Thyroid gland (tissue), 4 donors: Measurements from ENCODE around the gene CCDC180.

Experiments used
- POLR2A ChIP-seq, 2 donors: fragments of 450-650 bp; IDR thresholded peaks; one replicate each; pipeline ENCODE4 v1.6.1; 2017; ENCODE audit warnings: antibody characterized with exemption in 2 of 2, mild to moderate bottlenecking in 2 of 2, moderate library complexity in 1 of 2
- TF ChIP-seq, protein P1 (sequence below), 6 experiments: fragments of 200-600 bp in 3 of 6; fragments of 450-650 bp in 3 of 6; sonication (generic) in 3 of 6; IDR thresholded peaks; one replicate each; pipeline ENCODE4 v1.5.1; 2016 to 2019; ENCODE audit warnings: antibody characterized with exemption in 6 of 6, mild to moderate bottlenecking in 2 of 6, inconsistent platforms in 1 of 6, moderate library complexity in 1 of 6

DNA sequence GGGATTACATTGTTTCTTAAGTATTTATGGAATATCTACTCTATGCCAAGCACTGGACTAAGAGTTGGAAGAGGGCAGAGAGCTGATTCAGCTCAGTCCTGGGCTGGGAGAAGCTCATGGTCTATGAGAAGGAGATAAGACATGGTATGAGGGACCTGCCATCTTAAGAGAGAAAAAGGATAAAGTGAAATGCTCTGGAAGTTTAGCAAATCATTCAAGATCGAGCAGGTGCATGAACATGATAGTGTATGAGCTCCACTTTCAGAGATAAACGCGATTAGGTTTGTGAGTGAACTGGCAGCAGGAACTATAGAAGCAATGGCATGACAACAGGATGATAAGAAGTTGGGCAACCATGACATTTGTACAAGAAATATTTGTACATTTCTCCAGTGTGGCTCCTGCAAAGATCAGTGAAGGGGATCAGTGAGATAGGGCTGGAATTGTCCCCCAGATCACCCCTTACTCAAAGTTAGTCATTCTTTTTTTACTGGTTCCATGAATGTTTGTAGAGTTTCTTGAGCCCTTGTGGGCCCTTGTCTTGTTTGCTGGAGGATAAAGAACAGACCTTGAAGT is 26.6 kb upstream of the CCDC180 start:
- TF ChIP-seq, protein P1, sequence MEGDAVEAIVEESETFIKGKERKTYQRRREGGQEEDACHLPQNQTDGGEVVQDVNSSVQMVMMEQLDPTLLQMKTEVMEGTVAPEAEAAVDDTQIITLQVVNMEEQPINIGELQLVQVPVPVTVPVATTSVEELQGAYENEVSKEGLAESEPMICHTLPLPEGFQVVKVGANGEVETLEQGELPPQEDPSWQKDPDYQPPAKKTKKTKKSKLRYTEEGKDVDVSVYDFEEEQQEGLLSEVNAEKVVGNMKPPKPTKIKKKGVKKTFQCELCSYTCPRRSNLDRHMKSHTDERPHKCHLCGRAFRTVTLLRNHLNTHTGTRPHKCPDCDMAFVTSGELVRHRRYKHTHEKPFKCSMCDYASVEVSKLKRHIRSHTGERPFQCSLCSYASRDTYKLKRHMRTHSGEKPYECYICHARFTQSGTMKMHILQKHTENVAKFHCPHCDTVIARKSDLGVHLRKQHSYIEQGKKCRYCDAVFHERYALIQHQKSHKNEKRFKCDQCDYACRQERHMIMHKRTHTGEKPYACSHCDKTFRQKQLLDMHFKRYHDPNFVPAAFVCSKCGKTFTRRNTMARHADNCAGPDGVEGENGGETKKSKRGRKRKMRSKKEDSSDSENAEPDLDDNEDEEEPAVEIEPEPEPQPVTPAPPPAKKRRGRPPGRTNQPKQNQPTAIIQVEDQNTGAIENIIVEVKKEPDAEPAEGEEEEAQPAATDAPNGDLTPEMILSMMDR (IDR thresholded peaks at IDR 0.05) = no peak
- TF ChIP-seq POLR2A (IDR thresholded peaks at IDR 0.05) = no peak
